Stimulated activated CD4-positive, alpha-beta T cell treated with anti-CD3 and anti-CD28 coated beads, Interleukin-15, amount 100 ng/mL, for 48 hours (primary cell): Measurements from ENCODE around the gene TMEM17.

Experiments used
- DNase-seq, 2 donors: peaks; one replicate each; pipeline ENCODE4 v3.0.0-alpha.2; 2020; ENCODE audit warnings: low read depth in 2 of 2

Gene TMEM17

DNA sequence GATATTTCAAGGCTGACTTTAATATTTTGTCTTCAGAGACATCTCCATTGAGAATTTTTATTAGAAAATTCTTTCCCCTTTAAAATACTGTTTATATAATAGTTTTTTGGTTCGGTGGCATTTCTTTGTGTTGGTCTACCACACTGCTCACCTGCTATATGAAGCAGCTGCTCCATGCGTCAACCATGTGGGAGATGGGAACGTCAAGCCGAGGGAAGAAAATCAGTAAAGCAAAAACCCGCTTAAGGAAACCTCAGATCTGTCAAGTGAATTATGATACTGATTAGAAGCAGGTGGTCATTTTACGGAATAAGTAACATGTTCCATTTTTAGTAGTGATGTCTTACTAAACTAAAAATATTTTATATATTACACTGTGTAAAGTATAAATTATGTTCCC lies 5.6 kb upstream of the TMEM17 start:
- DNase-seq: no peak

DNA sequence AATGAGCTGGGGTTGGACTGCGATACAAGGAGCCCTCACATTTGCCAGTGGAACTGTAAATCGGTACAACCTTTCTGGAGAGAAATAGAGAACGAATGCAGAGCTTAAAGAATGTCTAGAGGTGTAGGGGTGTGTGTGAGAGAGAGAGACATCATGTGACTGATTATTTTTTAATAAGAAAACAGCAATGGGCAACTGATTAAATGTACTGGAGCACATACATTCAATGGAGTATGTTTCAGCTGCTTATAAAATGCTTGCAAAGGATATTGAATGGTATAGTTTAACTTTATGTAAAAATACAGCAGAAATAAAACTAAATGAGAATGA lies 391 bp upstream of the TMEM17 start:
- DNase-seq: no peak

DNA sequence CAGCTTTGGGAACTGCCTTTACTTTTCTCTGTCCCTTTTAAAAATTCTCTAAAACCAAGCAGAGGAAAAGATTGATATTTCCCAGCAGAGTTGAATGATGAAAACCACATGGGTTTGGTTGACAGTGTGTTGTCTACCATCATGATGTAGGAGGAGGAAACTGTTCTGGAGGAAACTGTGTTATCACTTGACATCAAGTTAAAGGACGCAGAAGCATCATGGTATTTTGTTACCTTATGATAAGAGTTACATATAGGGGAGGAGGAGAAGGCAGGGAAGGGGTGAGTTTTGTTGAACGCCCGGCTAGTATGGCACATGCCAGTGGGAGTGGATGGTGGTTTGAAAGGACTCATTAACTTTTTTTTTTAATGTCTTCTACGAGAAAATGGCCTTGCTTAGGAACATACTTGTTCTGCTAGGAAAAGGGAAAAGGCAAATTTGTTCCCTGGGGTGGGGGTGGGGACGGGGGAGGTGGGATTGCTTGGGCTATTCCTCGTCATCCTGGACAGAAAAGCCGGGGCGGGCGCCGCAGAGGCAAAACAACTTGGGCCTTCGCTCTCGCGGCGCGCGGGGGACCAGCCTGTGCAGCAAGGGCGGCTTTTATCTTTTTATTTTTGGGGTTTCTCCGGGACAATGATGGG lies 766 bp downstream of the TMEM17 start:
- no peak for DNase-seq

DNA sequence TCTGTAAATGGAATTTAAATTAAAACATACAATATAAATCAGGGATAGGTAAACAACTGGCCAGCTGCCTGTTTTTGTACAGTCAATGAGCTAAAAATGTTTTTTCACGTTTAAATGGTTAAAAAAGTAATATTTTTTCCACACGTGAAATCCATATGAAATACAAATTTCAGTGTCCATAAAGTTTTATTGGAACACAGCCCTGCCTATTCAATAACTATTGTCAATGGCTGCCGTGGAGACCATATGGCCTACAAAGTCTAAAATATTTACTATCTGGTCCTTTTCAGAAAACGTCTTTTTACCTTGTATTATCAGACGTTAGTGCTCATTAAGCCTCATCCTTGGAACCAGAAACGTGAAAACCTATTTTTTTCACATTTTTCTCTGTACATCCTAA lies 1.3 kb downstream of the TMEM17 start:
- no peak for DNase-seq

DNA sequence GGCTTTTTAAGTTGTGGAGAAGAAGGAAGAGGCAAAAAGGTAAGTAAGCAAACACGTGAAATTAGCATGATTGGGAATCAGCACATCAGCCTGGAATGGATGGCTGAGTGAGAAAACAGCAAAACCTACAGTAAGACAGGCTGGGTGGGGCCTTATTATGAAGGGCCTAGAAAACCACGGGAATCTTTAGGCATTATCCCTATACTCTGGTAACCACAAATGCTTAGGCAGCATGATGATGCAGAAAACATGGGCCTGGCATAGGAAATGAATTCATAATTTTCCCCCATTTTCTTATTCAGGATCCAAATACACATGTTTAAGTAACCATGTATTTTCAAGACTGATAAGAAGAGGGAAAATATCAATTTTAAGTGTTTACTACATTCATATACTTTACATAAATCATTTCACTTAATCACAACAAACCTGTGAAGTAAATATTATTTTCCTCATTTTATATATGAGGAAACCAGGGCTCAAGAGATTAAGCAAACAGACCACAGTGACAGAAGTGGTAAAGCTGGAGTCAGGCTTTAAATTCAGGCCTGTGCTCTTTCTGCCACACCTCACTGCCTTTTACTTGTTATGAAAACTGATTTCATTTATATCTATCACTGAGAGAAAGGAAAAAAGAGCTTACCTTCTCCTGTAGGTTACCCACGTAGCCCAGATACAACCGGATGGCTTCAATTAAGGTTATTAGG lies 4.0 kb downstream of the TMEM17 start:
- DNase-seq: no peak

DNA sequence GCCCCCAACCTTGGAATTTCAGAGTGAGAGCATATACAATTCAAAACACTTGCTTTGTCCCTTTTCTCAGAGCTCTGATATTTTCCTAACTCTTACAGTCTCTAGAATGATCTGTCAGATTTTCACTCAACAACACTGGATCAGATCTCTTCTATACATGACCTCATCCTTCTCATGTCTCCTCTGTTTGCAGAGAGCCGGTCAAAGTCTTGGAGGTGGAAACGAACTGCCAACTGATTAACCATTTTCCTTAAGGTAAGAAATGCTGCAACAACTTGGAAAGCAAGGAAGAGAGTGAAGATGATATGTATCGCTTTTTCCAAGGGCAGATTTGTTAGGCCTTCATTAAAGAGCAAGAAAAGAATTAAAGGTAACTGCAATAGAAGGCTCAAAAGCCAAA lies 4.9 kb downstream of the TMEM17 start:
- no peak for DNase-seq

DNA sequence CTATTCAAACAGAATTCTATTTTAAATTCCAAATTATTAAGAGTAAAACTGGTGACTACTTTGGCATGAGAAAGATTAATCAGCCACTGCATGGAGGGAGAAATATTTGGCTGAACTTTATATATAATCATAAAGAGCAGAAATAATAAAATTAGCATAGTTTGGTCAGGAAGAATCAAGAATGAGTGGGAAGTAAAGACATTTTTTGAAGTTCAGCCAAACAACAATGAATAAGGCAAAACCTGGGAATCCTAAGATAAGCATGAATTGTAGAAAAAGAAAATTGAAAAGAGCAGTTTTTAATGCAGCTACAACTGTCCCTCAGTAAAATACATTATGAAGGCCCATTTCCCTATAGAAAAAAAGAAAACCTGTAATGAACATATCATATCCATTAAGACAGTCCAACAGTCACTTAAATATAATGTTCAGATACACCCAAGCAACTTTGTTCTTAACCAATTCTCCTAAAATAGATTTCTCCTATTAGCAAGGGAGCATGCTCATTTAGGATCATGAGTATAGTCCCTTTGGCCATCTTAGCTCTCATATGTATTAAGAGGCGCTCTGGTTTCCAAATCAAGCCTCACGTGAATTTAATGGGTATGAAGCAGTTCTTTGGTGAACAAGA lies 6.5 kb downstream of the TMEM17 start:
- DNase-seq: no peak

DNA sequence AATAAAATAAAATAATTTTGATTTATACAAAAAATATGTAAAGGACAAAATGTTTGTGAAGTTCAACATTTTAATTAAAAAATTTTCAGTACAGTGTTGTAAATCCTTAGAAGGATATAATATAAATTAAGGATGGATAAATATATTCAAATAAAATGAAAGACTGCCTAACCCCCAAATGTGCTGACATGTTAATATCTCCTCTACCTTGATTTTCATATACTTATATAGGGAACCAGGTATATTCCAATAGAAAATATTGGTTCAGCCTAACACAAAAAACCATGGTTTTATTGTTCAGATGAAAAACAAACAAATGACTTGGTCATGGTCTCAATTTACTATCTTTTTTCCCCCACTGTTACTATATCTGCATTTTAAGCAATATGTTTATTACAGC lies 7.3 kb downstream of the TMEM17 start:
- no peak for DNase-seq

DNA sequence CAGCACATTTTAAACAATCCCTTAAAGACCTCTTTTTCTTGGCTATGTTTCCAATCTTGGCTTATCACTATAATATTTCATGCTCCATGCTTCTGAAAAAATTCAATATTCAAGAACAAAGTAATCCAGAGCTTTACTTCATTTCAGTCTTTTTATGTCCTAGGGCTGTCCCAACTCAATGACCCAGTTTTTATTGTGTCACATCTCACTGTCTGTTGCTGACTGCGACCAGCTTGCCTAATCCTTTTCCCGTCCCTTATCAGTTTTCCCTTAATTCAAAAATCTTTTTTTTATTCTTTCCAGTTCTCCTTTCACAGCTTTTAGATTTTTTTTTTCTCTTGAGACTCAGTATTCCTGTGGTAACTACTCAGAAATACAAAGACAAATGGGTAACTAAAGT lies 10.2 kb downstream of the TMEM17 start:
- no peak for DNase-seq

DNA sequence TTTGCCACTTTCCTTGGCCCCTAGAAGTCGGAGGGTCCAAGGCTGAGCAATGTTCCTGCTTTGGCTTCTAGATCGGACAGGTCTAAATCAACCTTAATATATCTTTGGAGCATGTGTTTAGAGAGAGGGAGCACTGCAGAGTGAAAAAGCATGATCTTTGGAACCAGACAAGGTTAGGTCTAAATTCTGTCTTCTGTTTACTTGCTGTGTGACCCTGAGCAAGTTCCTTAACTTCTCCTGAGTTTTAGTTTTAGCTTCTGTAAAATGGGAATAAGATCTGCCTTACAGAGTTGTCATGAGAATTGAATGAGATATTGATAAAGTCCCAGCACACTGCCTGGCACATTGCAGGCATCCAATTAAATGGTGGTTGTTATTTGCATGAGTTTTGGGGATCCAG lies 13.9 kb downstream of the TMEM17 start:
- DNase-seq: no peak

DNA sequence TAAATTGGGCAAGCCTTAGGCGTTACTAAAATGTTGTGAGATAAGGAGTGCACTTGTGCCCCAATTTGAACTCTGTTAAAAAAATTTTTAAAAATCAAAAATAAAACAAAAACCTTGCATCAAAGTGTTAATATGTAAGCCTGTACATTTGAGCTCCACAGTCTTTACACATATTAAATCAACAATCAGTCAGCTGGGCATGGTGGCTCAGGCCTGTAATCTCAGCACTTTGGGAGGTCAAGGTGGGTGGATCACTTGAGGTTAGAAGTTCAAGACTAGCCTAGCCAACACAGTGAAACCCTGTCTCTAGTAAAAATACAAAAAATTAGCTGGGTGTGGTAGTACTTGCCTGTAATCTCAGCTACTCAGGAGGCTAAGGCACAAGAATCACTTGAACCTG lies 16.3 kb downstream of the TMEM17 start:
- no peak for DNase-seq

DNA sequence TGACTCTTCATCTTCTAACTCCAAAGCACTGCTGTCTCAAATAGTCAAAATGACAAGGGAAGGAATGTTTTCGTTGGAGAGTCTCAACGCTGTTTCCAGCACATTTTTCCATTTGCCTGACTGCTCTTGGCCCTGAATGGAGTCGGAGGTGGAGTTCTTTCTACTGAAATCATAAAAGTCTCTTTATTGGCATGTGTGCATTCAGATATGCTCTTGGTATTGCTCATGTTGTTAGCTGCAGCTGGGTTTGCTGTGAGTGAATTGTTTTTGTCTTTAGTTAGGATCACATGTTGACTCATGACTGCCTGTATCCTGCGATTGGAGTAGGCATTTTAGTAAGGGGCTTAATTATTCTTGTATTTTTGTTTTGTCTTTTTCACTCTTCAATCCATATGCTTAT lies 16.8 kb downstream of the TMEM17 start:
- no peak for DNase-seq

DNA sequence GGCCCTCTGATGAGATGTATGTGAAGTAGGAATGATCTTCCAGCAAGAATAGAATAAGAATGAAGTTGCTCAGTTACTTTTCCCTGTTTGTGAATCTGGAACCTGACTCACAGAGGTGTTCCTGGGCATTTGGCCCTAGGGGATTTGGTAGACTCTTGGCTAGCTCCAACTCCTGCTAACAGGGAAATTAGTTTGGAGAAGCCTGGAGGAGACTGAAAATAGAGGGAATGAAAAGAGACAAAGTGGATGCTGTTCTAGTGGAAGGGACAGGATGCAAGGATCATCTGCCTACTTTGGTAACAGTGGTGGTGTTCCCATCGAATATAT lies 19.6 kb downstream of the TMEM17 start:
- no peak for DNase-seq

DNA sequence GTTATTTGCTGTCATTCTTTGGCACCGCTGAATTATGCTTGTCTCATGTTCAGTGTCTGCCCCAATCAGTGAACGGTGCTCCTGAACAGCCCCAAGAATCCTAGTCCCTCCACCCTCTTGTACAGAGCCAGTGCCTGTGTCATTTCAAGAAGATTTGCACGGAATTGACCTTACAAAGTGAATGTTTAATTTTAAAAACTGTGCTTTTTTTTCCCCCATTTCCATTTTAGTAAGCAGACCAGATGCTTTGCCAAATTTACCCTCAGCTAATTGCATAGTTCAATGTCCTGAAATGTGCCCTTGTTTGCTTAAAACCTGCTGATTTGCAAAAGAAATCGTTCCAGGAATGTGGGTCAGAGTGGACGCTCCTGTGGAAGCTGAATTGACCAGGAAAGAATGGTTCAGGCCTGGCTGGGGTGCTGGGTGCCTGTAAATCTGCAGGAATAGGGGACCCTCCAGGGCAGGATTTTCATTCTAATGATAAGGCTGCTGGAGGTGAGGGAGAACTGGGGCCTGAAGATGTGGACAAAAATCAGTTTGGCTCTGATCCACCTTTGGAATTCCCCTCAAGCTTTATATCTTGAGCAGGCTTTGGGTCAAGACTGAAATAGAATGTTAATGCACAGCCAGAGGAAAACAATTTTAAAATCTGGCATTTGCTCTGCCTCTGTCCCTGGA lies 20.1 kb downstream of the TMEM17 start:
- DNase-seq: no peak

DNA sequence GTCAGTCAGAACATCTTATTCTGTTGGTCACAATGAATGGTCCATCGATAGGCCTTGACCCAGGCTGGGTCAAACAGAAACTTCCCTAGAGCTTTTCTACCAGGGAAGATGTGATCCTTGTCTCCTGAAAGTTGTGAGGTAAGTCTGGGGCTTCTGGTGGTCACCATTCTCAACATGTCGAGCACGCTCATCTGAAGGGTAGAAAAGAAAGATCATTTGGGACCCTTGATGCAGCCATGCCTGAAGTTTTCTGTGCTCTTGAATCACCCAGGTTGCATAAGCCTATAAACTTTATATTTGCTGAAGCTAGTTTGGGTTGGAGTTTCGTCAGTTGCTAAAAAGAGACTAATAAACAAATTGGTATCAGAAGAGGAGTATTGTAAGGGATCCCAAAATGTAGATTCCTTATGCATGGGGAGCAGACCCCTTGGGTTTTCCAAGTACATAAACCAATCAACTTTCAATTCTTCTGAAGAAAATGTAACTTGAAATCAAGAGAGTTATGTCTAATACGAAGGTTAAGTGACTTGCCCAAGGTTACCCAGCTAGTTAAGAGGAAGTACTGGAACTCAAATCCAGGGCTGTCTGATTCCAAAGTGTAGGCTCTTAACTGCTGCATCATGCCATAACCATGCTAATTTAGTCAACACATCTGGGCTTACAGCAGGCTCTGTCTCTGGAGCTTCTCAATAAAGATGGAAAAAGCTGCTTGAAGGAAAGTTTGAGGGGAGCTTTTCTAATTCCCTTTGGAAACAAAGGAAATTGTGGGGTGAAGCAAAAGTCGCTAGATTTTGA lies 23.2 kb downstream of the TMEM17 start:
- DNase-seq: no peak

DNA sequence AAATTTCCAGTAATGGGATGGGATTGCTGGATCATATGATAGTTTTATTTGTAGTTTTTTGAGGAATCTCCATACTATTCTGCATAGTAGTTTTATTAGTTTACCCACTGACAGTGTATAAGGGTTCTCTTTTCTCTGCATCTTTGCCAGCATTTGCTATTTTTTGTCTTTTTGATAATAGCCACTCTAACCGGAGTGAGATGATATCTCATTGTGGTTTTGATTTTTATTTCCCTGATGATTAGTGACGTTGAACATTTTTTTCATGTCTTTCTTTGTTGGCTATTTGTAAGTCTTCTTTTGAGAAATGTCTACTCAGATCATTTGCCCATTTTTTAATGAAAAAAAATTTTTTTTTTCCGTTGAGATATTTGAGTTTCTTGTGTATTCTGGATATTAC lies 26.1 kb downstream of the TMEM17 start:
- DNase-seq: no peak

DNA sequence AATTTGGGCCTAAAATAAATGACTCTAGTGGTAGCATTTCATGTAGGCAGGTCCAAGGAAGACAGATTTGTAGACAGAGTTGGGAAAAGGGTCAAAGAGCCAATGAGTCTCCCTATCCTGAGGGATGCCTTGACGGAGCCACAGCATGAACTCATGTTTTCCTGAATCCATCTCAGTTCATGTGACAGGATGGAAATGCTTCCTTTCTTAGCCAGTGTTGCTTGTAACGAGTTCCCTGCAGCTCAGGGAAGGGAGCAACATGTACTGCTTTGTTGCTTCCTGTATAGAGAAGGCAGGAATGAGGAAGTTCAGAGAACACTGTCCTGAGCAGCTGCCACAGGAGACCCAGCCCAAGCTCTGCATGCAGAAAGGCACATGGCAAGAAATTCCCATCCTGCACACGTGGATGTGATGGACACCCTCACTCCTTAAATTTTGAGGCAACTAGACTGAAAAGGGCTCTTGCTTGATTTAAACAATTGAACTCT lies 27.9 kb downstream of the TMEM17 start:
- DNase-seq: no peak

DNA sequence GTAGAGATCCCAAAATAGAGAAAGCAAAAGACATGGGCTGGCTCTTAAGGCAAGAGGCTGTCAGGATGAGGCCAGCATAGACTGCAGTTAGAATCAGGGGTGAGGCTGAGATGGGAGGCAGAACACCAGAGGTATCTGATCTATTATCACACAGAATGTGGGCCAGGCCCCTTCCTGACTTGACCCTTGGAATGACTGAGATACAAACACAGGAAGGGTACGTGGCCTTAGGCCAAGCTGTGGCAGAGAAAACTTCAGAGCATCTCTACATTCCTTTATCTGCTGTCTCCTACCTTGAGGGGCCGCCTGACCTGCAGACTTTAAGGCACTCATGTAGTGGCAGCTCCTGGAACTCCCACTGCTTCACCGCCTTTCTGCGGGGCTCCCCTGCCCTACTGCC lies 28.4 kb downstream of the TMEM17 start:
- no peak for DNase-seq

DNA sequence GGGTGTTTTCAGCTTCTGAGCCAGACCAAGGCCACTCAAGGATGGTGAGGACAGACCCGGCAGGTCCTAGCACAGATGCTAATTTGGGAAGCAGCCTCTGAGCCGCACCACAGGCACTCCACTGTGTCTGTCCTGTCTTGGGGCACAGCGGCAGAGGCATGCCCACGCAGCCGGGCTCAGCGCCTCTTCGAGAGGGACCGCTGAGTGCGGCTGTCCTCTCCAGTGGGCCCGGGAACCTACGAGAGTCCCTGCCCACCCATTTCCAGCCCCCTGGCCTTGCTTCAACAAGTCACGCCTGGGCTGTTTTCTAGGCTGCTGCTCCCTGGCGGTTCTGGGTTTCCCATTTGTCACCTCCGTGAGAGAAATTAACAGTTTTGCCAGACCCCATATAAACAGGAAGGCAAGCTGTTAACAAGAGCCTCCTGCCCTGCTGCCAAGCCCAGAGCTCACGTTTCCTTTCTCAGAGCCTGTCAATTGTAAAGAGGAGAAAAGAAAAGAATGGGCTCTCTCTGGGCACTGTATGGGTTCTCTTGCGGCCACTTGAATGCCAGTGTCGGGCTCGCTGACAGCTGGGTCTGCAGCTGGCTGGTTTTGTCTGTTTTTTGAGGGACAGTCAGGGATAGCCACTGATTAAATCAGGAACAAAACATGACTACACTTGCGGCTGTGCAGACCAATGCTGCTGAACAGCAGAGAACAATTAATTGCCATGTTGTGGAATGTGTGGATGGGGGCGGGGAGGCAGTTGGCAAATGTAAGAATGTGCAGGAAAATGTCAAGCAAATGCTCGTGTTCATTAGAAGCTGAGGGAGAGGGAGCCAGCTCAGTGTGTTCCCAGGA lies 30.6 kb downstream of the TMEM17 start:
- no peak for DNase-seq

DNA sequence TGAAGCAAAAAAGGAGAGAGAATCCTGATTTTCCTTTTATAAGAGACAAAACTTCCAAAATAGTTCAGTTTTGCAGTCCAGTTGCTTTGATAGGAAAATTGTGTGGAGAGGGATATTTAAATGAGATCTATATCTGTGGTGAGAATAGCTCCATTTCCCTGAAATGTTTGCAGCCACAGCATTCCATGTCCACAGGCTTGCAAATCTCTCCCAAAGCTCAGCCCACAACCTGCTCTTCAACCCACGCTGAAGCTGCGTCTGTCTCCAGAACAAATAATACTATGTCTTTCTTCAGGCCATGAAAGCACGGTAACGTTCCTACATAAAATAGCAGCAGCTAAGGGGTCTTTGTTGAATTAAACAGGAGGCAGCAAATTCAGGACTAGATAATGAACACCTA lies 31.8 kb downstream of the TMEM17 start:
- no peak for DNase-seq

DNA sequence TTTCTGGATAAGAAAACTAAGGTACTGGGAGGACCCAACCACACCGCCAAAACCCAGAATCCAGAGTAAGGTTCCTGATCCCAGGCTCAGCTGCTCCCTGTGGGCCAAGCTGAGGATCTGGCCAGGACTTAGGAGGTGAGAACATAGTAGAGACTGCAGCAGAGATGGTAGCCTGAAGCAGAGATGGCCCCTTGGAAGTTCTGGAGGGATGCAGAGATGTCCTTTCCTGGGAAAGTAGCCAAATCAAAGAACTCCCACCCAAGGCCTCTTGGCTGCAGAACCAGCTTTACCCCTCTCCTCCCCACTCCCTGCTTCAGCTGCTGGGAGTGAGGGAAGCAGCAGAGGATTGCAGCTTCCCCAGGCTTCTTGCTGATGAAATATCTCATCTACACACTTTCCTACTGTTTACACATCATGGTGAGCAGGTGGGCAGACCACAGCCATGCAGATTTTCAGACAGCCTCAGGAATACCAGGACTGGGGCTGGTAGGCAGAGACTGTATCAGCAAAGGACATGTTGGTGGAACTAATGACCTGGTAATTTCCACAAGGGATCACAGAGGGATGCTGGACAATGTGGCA lies 32.7 kb downstream of the TMEM17 start:
- no peak for DNase-seq
